Glomerular visceral epithelial cell (primary cell): ENCODE data around the gene RIN1.
"Not testable (repeated sequence)": the region's sequence is repeated elsewhere in the genome, so short reads cannot be mapped to it uniquely, and the experiment has no call there.

Experiments used
- DNase-seq: peaks from one replicate; pipeline ENCODE4 v3.0.0-alpha.2; 2016; ENCODE audit errors: extremely low spot score

RIN1 gene

GRCh38 chr11:66336234-66337102 is at the start of gene RIN1:
RIN1 (minus strand) TSS chr11:66336434; CDS start chr11:66336402, 32 bp downstream.
- peak; percentile 100 for DNase-seq

GRCh38 chr11:66384316-66384715 is 48.1 kb upstream of the RIN1 start:
- not testable (repeated sequence) for DNase-seq

- DNase-seq: peak; percentile 25
Measured at GRCh38 chr11:66380264-66380663, 44.0 kb upstream of the RIN1 start.

- not testable (repeated sequence) for DNase-seq
Measured at GRCh38 chr11:66373690-66374287, 37.6 kb upstream of the RIN1 start.

GRCh38 chr11:66373265-66373664 is 37.0 kb upstream of the RIN1 start:
- DNase-seq: no peak

- DNase-seq: peak; percentile 31
Measured at GRCh38 chr11:66371627-66372415, 35.6 kb upstream of the RIN1 start, which contains the start of gene SLC29A2. SLC29A2 (minus strand) TSS chr11:66371760; CDS start chr11:66371591, 169 bp downstream.

GRCh38 chr11:66369073-66369894 is 33.0 kb upstream of the RIN1 start:
- DNase-seq: no peak

GRCh38 chr11:66368484-66368883 is 32.2 kb upstream of the RIN1 start:
- DNase-seq: no peak

- DNase-seq: no peak
Measured at GRCh38 chr11:66367561-66368312, 31.5 kb upstream of the RIN1 start.

GRCh38 chr11:66366844-66367477 is 30.7 kb upstream of the RIN1 start:
- DNase-seq: no peak

GRCh38 chr11:66365711-66366619 is 29.7 kb upstream of the RIN1 start:
- no peak for DNase-seq

GRCh38 chr11:66365166-66365565 is 28.9 kb upstream of the RIN1 start:
- no peak for DNase-seq

GRCh38 chr11:66363805-66364535 is 27.7 kb upstream of the RIN1 start:
- peak; percentile 18 for DNase-seq

- DNase-seq: no peak
Measured at GRCh38 chr11:66363187-66363601, 27.0 kb upstream of the RIN1 start.

- DNase-seq: no peak
Measured at GRCh38 chr11:66362481-66363147, 26.4 kb upstream of the RIN1 start.

- no peak for DNase-seq
Measured at GRCh38 chr11:66361502-66361941, 25.3 kb upstream of the RIN1 start.

- no peak for DNase-seq
Measured at GRCh38 chr11:66360406-66361073, 24.3 kb upstream of the RIN1 start.
